ENCODE results near the gene RALGAPA1. TPM values are rescaled to one million over a fixed set of nuclear protein-coding genes. Genes with fewer than 3 reads are reported as not detected.
"Not testable (repeated sequence)": the region's sequence is repeated elsewhere in the genome, so short reads cannot be mapped to it uniquely, and the experiment has no call there.

The RALGAPA1 gene
- total RNA-seq, 1 donor: 39.1 TPM

- DNase-seq (ENCODE audit: insufficient read length, low spot score, missing footprints): no peak
- Histone ChIP-seq H3K4me2 (ENCODE audit: insufficient read depth, low read length) (no peak overlapping the region), H4K20me1 (ENCODE audit: insufficient read depth, low read length) (no peaks in the 10 kb centered on the region), H3K36me3 (ENCODE audit: insufficient read depth, low read length) (no peaks in the 10 kb centered on the region), H3K4me1 (ENCODE audit: insufficient read depth, low read length) (no peaks in the 10 kb centered on the region), H3K79me2 (ENCODE audit: insufficient read depth, low read length) (no peaks in the 10 kb centered on the region), H2AFZ (ENCODE audit: low read length) (no peak overlapping the region), H3K4me3 (ENCODE audit: insufficient read depth, low read length) (no peak overlapping the region), H3K27me3 (ENCODE audit: insufficient read depth, low read length) (no peaks in the 10 kb centered on the region), H3K27ac (ENCODE audit: low read depth, low read length) (no peak overlapping the region), H3K9me3 (ENCODE audit: low read depth, low read length) (no peaks in the 10 kb centered on the region)
- no peak for TF ChIP-seq CTCF (IDR thresholded peaks at IDR 0.05; ENCODE audit: extremely low read depth, low read depth, low read length)
These were observed 68.9 kb downstream of the RALGAPA1 start for GRCh38 chr14:35740215-35740614.

GRCh38 chr14:35735163-35735562 lies 73.9 kb downstream of the RALGAPA1 start:
- H3K4me1 ChIP-seq (ENCODE audit: insufficient read depth, low read length); H3K27me3 ChIP-seq (ENCODE audit: insufficient read depth, low read length); H3K27ac ChIP-seq (ENCODE audit: low read depth, low read length): not testable (repeated sequence)

GRCh38 chr14:35733510-35733909 lies 75.6 kb downstream of the RALGAPA1 start:
- H3K79me2 ChIP-seq (ENCODE audit: insufficient read depth, low read length); H3K4me3 ChIP-seq (ENCODE audit: insufficient read depth, low read length); DNase-seq (ENCODE audit: insufficient read length, low spot score, missing footprints); H3K4me1 ChIP-seq (ENCODE audit: insufficient read depth, low read length); H3K4me2 ChIP-seq (ENCODE audit: insufficient read depth, low read length); H3K27me3 ChIP-seq (ENCODE audit: insufficient read depth, low read length); H4K20me1 ChIP-seq (ENCODE audit: insufficient read depth, low read length); H3K9me3 ChIP-seq (ENCODE audit: low read depth, low read length); H2AFZ ChIP-seq (ENCODE audit: low read length); H3K36me3 ChIP-seq (ENCODE audit: insufficient read depth, low read length); H3K27ac ChIP-seq (ENCODE audit: low read depth, low read length): not testable (repeated sequence)

More at GRCh38 chr14:35735163-35735562, 73.9 kb downstream of the RALGAPA1 start:
- H3K4me3 ChIP-seq (ENCODE audit: insufficient read depth, low read length); H3K36me3 ChIP-seq (ENCODE audit: insufficient read depth, low read length); DNase-seq (ENCODE audit: insufficient read length, low spot score, missing footprints); H3K4me2 ChIP-seq (ENCODE audit: insufficient read depth, low read length); H3K9me3 ChIP-seq (ENCODE audit: low read depth, low read length); H2AFZ ChIP-seq (ENCODE audit: low read length); H3K79me2 ChIP-seq (ENCODE audit: insufficient read depth, low read length); H4K20me1 ChIP-seq (ENCODE audit: insufficient read depth, low read length): not testable (repeated sequence)

GRCh38 chr14:35730871-35731270 lies 78.2 kb downstream of the RALGAPA1 start:
- H3K79me2 ChIP-seq (ENCODE audit: insufficient read depth, low read length): no peaks in the 10 kb centered on the region
- no peak for DNase-seq (ENCODE audit: insufficient read length, low spot score, missing footprints)
- no peak overlapping the region for H3K4me2 ChIP-seq (ENCODE audit: insufficient read depth, low read length)
- H3K9me3 ChIP-seq (ENCODE audit: low read depth, low read length): no peaks in the 10 kb centered on the region
- no peaks in the 10 kb centered on the region for H3K4me1 ChIP-seq (ENCODE audit: insufficient read depth, low read length)
- no peaks in the 10 kb centered on the region for H3K27me3 ChIP-seq (ENCODE audit: insufficient read depth, low read length)
- H2AFZ ChIP-seq (ENCODE audit: low read length): no peak overlapping the region
- no peaks in the 10 kb centered on the region for H4K20me1 ChIP-seq (ENCODE audit: insufficient read depth, low read length)
- no peaks in the 10 kb centered on the region for H3K36me3 ChIP-seq (ENCODE audit: insufficient read depth, low read length)
- TF ChIP-seq CTCF (IDR thresholded peaks at IDR 0.05; ENCODE audit: extremely low read depth, low read depth, low read length): no peak
- H3K4me3 ChIP-seq (ENCODE audit: insufficient read depth, low read length): no peak overlapping the region
- H3K27ac ChIP-seq (ENCODE audit: low read depth, low read length): no peak overlapping the region

GRCh38 chr14:35727764-35728163 lies 81.3 kb downstream of the RALGAPA1 start:
- H3K4me2 ChIP-seq (ENCODE audit: insufficient read depth, low read length): no peak overlapping the region
- H3K27ac ChIP-seq (ENCODE audit: low read depth, low read length): no peak overlapping the region
- H3K9me3 ChIP-seq (ENCODE audit: low read depth, low read length): no peaks in the 10 kb centered on the region
- no peaks in the 10 kb centered on the region for H3K79me2 ChIP-seq (ENCODE audit: insufficient read depth, low read length)
- H3K27me3 ChIP-seq (ENCODE audit: insufficient read depth, low read length): no peaks in the 10 kb centered on the region
- TF ChIP-seq CTCF (IDR thresholded peaks at IDR 0.05; ENCODE audit: extremely low read depth, low read depth, low read length): no peak
- no peaks in the 10 kb centered on the region for H3K4me1 ChIP-seq (ENCODE audit: insufficient read depth, low read length)
- no peaks in the 10 kb centered on the region for H4K20me1 ChIP-seq (ENCODE audit: insufficient read depth, low read length)
- H2AFZ ChIP-seq (ENCODE audit: low read length): no peak overlapping the region
- DNase-seq (ENCODE audit: insufficient read length, low spot score, missing footprints): peak; percentile 8
- H3K4me3 ChIP-seq (ENCODE audit: insufficient read depth, low read length): no peak overlapping the region
- no peaks in the 10 kb centered on the region for H3K36me3 ChIP-seq (ENCODE audit: insufficient read depth, low read length)

All from osteoblast (primary cell).